Natural killer cell (primary cell): ENCODE results near the gene CSTF3. TPM values are rescaled to one million over a fixed set of nuclear protein-coding genes. Genes with fewer than 3 reads are reported as not detected.

Experiments
- ATAC-seq, 3 donors: fragments of 150-1000 bp in 2 of 3; fragments of 200-7000 bp in 1 of 3; cut with Tn5 transposase; 1 replicate in 1 of 3; 2 replicates in 2 of 3; pipeline ENCODE4 v1.10.0; 2021; ENCODE audit warnings: mild to moderate bottlenecking in 2 of 3, moderate library complexity in 2 of 3
- DNase-seq, 2 donors: peaks; one replicate each; pipeline versions ENCODE4 v3.0.0 to v3.0.0-alpha.2; 2013 to 2021; ENCODE audit warnings: mixed read lengths in 1 of 2
- H3K27ac ChIP-seq: one replicate; pipeline ENCODE4 v1.5.1; 2013; ENCODE audit warnings: mild to moderate bottlenecking, low read length
- H3K27me3 ChIP-seq: one replicate; pipeline ENCODE4 v1.6.1; 2013; ENCODE audit warnings: low read length; ENCODE audit not compliant: control insufficient read depth, insufficient read depth
- H3K36me3 ChIP-seq: one replicate; pipeline ENCODE4 v1.6.1; 2013; ENCODE audit warnings: low read length; ENCODE audit not compliant: control insufficient read depth, insufficient read depth
- H3K4me1 ChIP-seq: one replicate; pipeline ENCODE4 v1.6.1; 2013; ENCODE audit warnings: low read length; ENCODE audit not compliant: control insufficient read depth, insufficient read depth
- H3K4me3 ChIP-seq: one replicate; pipeline ENCODE4 v1.5.1; 2013; ENCODE audit warnings: low read length
- H3K9me3 ChIP-seq: one replicate; pipeline ENCODE4 v1.6.1; 2013; ENCODE audit warnings: low read length; ENCODE audit not compliant: control insufficient read depth, insufficient read depth
- H3K27ac Mint-ChIP-seq, 2 donors: one replicate each; pipeline ENCODE4 v1.8.0; 2022; ENCODE audit warnings: mild to moderate bottlenecking in 2 of 2, mixed read lengths in 2 of 2, moderate library complexity in 1 of 2
- H3K27me3 Mint-ChIP-seq, 2 donors: one replicate each; pipeline ENCODE4 v1.8.0; 2022; ENCODE audit warnings: low read depth in 2 of 2, mixed read lengths in 2 of 2
- H3K36me3 Mint-ChIP-seq: one replicate; pipeline ENCODE4 v1.8.0; 2022; ENCODE audit warnings: mixed read lengths
- H3K4me1 Mint-ChIP-seq, 2 donors: one replicate each; pipeline ENCODE4 v1.8.0; 2022; ENCODE audit warnings: mixed read lengths in 2 of 2
- H3K4me3 Mint-ChIP-seq: one replicate; pipeline ENCODE4 v1.8.0; 2022; ENCODE audit warnings: mild to moderate bottlenecking, moderate library complexity, mixed read lengths
- H3K9me3 Mint-ChIP-seq, 2 donors: one replicate each; pipeline ENCODE4 v1.8.0; 2022; ENCODE audit warnings: mixed read lengths in 2 of 2
- WGBS: methylation state at CpG from one replicate; pipeline ENCODE4 v1.1.7; 2013; ENCODE audit warnings: missing lambda C conversion rate; ENCODE audit not compliant: insufficient coverage; 5-methylcytosine and 5-hydroxymethylcytosine counted together
- intact Hi-C: fragments of 100-400 bp; cut with micrococcal nuclease; formaldehyde crosslinking; loops from one replicate; pipeline ENCODE4 v1.14.2; 2022
- total RNA-seq, 4 donors: library from RNA; stranded (reverse); fragments of 120-200 nt in 1 of 4; gene quantifications; one replicate each; pipeline versions ENCODE4 v1.2.3 to v1.2.4, GENCODE V29; 2013 to 2022
- TF ChIP-seq, protein P1 (sequence below): fragments of 200-600 bp; IDR thresholded peaks from one replicate; pipeline ENCODE4 v1.8.0; 2022; ENCODE audit warnings: antibody characterized with exemption

CSTF3 gene
- total RNA-seq, 3 donors from 2014 or later (not counting 1 experiment from before 2014, with no cell fraction given), result 10.9 to 15.6 (median 12.0) TPM

DNA sequence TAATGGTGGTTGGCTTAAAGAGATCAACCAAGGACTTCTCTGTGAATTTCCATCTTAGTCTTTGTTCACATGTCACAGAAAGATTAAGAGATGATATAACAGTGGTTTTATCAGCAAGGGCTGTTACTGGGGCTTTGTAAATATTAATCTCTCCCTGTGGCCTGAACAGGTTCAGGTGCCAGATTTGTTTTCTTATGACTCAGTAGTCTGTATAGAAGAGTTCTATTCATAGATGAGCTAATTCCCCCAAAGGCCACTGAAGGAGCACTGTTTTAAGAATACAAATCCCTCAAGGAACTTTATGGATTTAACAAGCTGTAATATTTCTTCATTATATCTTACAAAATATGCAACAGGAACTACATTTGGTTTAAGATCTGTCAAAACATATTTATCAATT lies 71.5 kb downstream of the CSTF3 start:
- intact Hi-C loops, result no loop called here
- Mint-ChIP-seq H3K27ac (no peak overlapping the region), H3K4me3 (no peak overlapping the region), H3K27me3 (no peaks in the 10 kb centered on the region), H3K9me3 (no peaks in the 10 kb centered on the region), H3K4me1 (no peaks in the 10 kb centered on the region), H3K36me3 (peaks cover 17% of the 10 kb centered on the region)
- H3K9me3 ChIP-seq, result no peaks in the 10 kb centered on the region
- no peak overlapping the region for H3K4me3 ChIP-seq
- no peak for ATAC-seq
- no peak for DNase-seq
- no peak overlapping the region for H3K27ac ChIP-seq
- H3K4me1 ChIP-seq, result no peaks in the 10 kb centered on the region
- TF ChIP-seq, protein P1, sequence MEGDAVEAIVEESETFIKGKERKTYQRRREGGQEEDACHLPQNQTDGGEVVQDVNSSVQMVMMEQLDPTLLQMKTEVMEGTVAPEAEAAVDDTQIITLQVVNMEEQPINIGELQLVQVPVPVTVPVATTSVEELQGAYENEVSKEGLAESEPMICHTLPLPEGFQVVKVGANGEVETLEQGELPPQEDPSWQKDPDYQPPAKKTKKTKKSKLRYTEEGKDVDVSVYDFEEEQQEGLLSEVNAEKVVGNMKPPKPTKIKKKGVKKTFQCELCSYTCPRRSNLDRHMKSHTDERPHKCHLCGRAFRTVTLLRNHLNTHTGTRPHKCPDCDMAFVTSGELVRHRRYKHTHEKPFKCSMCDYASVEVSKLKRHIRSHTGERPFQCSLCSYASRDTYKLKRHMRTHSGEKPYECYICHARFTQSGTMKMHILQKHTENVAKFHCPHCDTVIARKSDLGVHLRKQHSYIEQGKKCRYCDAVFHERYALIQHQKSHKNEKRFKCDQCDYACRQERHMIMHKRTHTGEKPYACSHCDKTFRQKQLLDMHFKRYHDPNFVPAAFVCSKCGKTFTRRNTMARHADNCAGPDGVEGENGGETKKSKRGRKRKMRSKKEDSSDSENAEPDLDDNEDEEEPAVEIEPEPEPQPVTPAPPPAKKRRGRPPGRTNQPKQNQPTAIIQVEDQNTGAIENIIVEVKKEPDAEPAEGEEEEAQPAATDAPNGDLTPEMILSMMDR, result no peak
- no peaks in the 10 kb centered on the region for H3K27me3 ChIP-seq
- peaks cover 22% of the 10 kb centered on the region for H3K36me3 ChIP-seq

DNA sequence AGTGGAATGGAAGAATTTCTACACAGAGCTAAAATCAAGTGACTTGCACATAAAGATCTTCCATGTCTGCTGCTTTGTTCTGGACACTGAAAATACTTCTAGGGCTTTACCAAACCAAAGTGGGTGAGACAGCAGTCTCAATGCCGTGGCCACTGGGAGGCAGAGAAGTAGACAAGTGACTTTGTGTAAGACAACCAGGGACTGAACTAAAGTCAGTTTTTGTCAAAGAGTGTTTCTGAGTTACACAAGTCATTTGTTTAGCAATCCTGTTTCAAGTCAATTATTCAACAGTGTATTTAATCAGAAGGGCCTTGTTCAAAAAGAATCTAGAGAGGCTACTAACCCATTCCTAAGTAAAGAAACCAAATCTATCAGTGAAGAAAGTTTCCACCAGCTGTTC lies 75.3 kb downstream of the CSTF3 start:
- no peaks in the 10 kb centered on the region for H3K9me3 ChIP-seq
- DNase-seq (no peak), ATAC-seq (no peak)
- peaks cover 35% of the 10 kb centered on the region for H3K36me3 ChIP-seq
- no peaks in the 10 kb centered on the region for H3K4me1 ChIP-seq
- Mint-ChIP-seq H3K9me3 (no peaks in the 10 kb centered on the region), H3K36me3 (peaks cover 10% of the 10 kb centered on the region), H3K4me3 (no peak overlapping the region), H3K4me1 (no peaks in the 10 kb centered on the region), H3K27ac (peak overlapping the region in 1 of 2 donors; percentile 19), H3K27me3 (no peaks in the 10 kb centered on the region)
- no peak overlapping the region for H3K27ac ChIP-seq
- no peaks in the 10 kb centered on the region for H3K27me3 ChIP-seq
- H3K4me3 ChIP-seq, result no peak overlapping the region
- intact Hi-C loops, result no loop called here
- TF ChIP-seq, protein P1, result no peak
- 96% methylated on average over 1 of the region's 1 CpG for WGBS

DNA sequence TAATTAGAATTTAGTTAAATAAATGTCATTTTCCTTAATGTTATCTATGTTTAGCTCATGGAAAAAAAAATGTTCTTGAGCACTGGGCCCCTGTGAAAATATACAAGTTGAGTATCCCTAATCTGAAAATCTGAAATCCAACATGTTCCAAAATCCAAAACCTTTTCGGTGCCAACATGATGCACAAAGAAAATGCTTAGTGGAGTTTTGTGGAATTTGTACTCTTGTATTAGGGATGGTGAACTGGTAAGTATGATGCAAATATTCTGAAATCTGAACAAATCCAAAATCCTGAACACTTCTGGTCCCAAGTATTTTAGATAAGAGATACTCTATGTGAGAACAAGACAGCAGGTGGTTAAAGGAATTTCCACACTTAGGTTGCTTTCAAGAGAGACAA lies 77.4 kb downstream of the CSTF3 start:
- DNase-seq (no peak), ATAC-seq (no peak)
- Mint-ChIP-seq H3K27me3 (no peaks in the 10 kb centered on the region), H3K36me3 (peaks cover 10% of the 10 kb centered on the region), H3K27ac (peak overlapping the region in 1 of 2 donors; percentile 64), H3K4me3 (no peak overlapping the region), H3K4me1 (no peaks in the 10 kb centered on the region), H3K9me3 (no peaks in the 10 kb centered on the region)
- peaks cover 30% of the 10 kb centered on the region for H3K36me3 ChIP-seq
- WGBS, result no CpG with 5 or more reads among the region's 1 CpG
- no peaks in the 10 kb centered on the region for H3K4me1 ChIP-seq
- TF ChIP-seq, protein P1, result no peak
- intact Hi-C loops, result no loop called here
- H3K27me3 ChIP-seq, result no peaks in the 10 kb centered on the region
- H3K9me3 ChIP-seq, result no peaks in the 10 kb centered on the region
- no peak overlapping the region for H3K4me3 ChIP-seq
- H3K27ac ChIP-seq, result no peak overlapping the region

DNA sequence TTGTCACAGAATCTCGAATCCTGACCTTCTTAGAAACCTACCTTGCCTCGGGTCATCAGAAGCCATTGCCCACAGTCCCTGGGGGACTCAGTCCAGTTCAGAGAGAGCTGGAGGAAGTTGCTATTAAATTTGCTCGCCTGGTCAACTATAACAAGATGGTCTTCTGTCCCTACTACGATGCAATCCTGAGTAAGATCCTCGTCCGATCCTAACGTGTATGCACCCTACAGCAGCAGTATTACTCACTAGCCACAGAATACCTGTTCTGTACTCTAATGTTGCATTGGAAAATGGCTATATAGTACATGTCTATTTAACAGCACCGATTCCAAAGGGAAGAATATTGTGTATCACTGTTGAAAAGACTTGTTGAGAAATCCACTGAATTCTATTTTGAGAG lies 88.8 kb downstream of the CSTF3 start:
- Mint-ChIP-seq H3K36me3 (peaks cover 25% of the 10 kb centered on the region), H3K4me1 (no peaks in the 10 kb centered on the region), H3K27ac (no peak overlapping the region), H3K4me3 (no peak overlapping the region), H3K27me3 (no peaks in the 10 kb centered on the region), H3K9me3 (no peaks in the 10 kb centered on the region)
- no peak overlapping the region for H3K4me3 ChIP-seq
- no peaks in the 10 kb centered on the region for H3K9me3 ChIP-seq
- no peaks in the 10 kb centered on the region for H3K4me1 ChIP-seq
- TF ChIP-seq, protein P1, result no peak
- H3K27ac ChIP-seq, result no peak overlapping the region
- DNase-seq (no peak), ATAC-seq (no peak)
- no peaks in the 10 kb centered on the region for H3K27me3 ChIP-seq
- H3K36me3 ChIP-seq, result peaks cover 55% of the 10 kb centered on the region
- intact Hi-C loops, result no loop called here
- 96% methylated on average over 8 of the region's 8 CpGs for WGBS
